ENCODE results near the gene EHBP1L1.

DNA sequence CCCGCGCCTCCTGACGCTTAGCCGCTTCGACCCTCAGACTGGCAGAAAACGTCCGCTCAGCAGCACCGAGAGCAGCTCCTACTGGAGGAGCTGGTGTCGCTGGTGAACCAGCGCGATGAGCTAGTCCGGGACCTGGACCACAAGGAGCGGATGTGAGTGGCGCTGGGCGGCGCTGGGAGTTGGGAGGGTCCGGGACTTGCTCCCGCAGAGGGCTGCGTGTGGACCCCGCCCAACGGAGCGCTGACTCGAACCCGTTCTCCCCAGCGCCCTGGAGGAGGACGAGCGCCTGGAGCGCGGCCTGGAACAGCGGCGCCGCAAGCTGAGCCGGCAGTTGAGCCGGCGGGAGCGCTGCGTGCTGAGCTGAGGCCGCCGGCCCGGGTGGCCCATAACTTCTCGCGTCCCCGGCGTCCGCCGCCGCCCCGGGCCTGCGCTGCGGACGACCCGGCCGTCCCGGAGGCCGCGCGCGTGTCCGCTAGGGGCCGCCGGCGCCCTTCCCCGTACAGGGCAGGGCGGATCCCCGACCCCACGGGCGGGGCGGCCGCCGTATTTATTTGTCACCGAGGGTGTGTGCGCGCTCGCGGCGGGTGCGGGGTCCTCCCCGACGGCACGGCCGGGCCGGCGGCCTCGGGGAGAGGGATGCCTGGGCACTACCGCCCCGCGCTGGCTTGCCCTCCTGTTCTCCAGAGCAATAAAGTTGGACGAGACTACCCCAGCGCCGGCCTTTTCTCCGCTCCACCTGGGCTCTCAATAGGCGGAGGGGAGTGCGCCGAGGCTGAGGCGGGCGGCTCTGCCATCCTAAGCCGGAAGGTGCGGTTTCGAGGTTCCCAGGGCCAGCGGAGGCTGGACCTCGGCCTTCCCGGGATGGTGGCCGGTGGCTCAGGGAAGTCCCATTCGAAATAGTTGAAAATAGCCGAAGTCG, 16.3 kb downstream of the EHBP1L1 start:
- no peak for TF ChIP-seq CTCF (conservative IDR thresholded peaks at IDR 0.05; ENCODE audit: low read length)
- TF ChIP-seq EZH2phosphoT487 (IDR thresholded peaks at IDR 0.05; ENCODE audit: borderline replicate concordance, low read depth, low read length), result no peak

All from OCI-LY7 (cell line).